Measurements from ENCODE around the gene FOSL2.

The FOSL2 gene

GRCh38 chr2:28360058-28360717, 32.5 kb upstream of the FOSL2 start:
- in situ Hi-C loops (cut with MboI; ENCODE audit: low pct_unique_long_range_greater_than_20kb, low sequenced_read_pairs, unreplicated experiment): no loop called here

GRCh38 chr2:28360718-28361293, 31.9 kb upstream of the FOSL2 start:
- in situ Hi-C loops (cut with MboI; ENCODE audit: low pct_unique_long_range_greater_than_20kb, low sequenced_read_pairs, unreplicated experiment): no loop called here
- no peak for TF ChIP-seq CTCF (IDR thresholded peaks at IDR 0.05; ENCODE audit: extremely low read depth, insufficient read depth, missing control alignments)
- no peak for DNase-seq (ENCODE audit: low spot score)

More at GRCh38 chr2:28360058-28360717, 32.5 kb upstream of the FOSL2 start:
- no peak for TF ChIP-seq CTCF (IDR thresholded peaks at IDR 0.05; ENCODE audit: extremely low read depth, insufficient read depth, missing control alignments)
- DNase-seq (ENCODE audit: low spot score): no peak

- no peak for DNase-seq (ENCODE audit: low spot score)
- in situ Hi-C loops (cut with MboI; ENCODE audit: low pct_unique_long_range_greater_than_20kb, low sequenced_read_pairs, unreplicated experiment): no loop called here
Measured at GRCh38 chr2:28361991-28362710, 30.5 kb upstream of the FOSL2 start.

GRCh38 chr2:28362991-28363521, 29.6 kb upstream of the FOSL2 start:
- DNase-seq (ENCODE audit: low spot score): no peak
- in situ Hi-C loops (cut with MboI; ENCODE audit: low pct_unique_long_range_greater_than_20kb, low sequenced_read_pairs, unreplicated experiment): no loop called here
- TF ChIP-seq CTCF (IDR thresholded peaks at IDR 0.05; ENCODE audit: extremely low read depth, insufficient read depth, missing control alignments): no peak

More at GRCh38 chr2:28361991-28362710, 30.5 kb upstream of the FOSL2 start:
- TF ChIP-seq CTCF (IDR thresholded peaks at IDR 0.05; ENCODE audit: extremely low read depth, insufficient read depth, missing control alignments): no peak

- no peak for TF ChIP-seq CTCF (IDR thresholded peaks at IDR 0.05; ENCODE audit: extremely low read depth, insufficient read depth, missing control alignments)
- no peak for DNase-seq (ENCODE audit: low spot score)
- in situ Hi-C loops (cut with MboI; ENCODE audit: low pct_unique_long_range_greater_than_20kb, low sequenced_read_pairs, unreplicated experiment): no loop called here
Measured at GRCh38 chr2:28363686-28364280, 28.9 kb upstream of the FOSL2 start.

- no peak for DNase-seq (ENCODE audit: low spot score)
- TF ChIP-seq CTCF (IDR thresholded peaks at IDR 0.05; ENCODE audit: extremely low read depth, insufficient read depth, missing control alignments): no peak
- in situ Hi-C loops (cut with MboI; ENCODE audit: low pct_unique_long_range_greater_than_20kb, low sequenced_read_pairs, unreplicated experiment): no loop called here
Measured at GRCh38 chr2:28364610-28365009, 28.0 kb upstream of the FOSL2 start.

Data from GM13977 (cell line).